Thymus (tissue), 11 donors: Measurements from ENCODE around the gene WAC. TPM values are rescaled to one million over a fixed set of nuclear protein-coding genes. Genes with fewer than 3 reads are reported as not detected.

Source experiments
- DNase-seq, 9 donors: peaks; one replicate each; pipeline ENCODE4 v3.0.0-alpha.2; 2013; ENCODE audit warnings: low spot score in 9 of 9, low read depth in 6 of 9, missing footprints in 1 of 9
- H3K27ac ChIP-seq, 2 donors: one replicate each; pipeline ENCODE4 v1.5.1; 2013; ENCODE audit warnings: control low read depth in 1 of 2, low read depth in 1 of 2, low read length in 1 of 2, mild to moderate bottlenecking in 1 of 2, moderate library complexity in 1 of 2
- H3K27me3 ChIP-seq, 2 donors: one replicate each; pipeline ENCODE4 v1.5.1; 2013; ENCODE audit warnings: low read length in 1 of 2; ENCODE audit not compliant: control insufficient read depth in 2 of 2, insufficient read depth in 1 of 2
- H3K36me3 ChIP-seq, 2 donors: one replicate each; pipeline ENCODE4 v1.5.1; 2013; ENCODE audit warnings: low read length in 1 of 2, mild to moderate bottlenecking in 1 of 2, moderate library complexity in 1 of 2; ENCODE audit not compliant: control insufficient read depth in 2 of 2, insufficient read depth in 2 of 2
- H3K4me1 ChIP-seq, 2 donors: one replicate each; pipeline ENCODE4 v1.5.1; 2013; ENCODE audit warnings: low read length in 2 of 2; ENCODE audit not compliant: control insufficient read depth in 2 of 2, insufficient read depth in 2 of 2
- H3K4me3 ChIP-seq, 2 donors: one replicate each; pipeline ENCODE4 v1.5.1; 2013; ENCODE audit warnings: low read length in 2 of 2, control low read depth in 1 of 2, mild to moderate bottlenecking in 1 of 2
- H3K9me3 ChIP-seq, 2 donors: one replicate each; pipeline ENCODE4 v1.5.1; 2013; ENCODE audit warnings: low read length in 1 of 2, mild to moderate bottlenecking in 1 of 2; ENCODE audit not compliant: control insufficient read depth in 2 of 2, insufficient read depth in 1 of 2
- WGBS: extraction: QIAGEN DNeasy Blood & Tissue Kit; methylation state at CpG from one replicate; pipeline ENCODE4 v1.1.7; 2013; 5-methylcytosine and 5-hydroxymethylcytosine counted together
- polyA plus RNA-seq: library from polyadenylated mRNA; stranded (reverse); fragments of 200-250 nt; gene quantifications from one replicate; pipeline ENCODE4 v1.2.3, GENCODE V29; 2013
- total RNA-seq: library from RNA; stranded (reverse); fragments of 120-200 nt; gene quantifications from one replicate; pipeline ENCODE4 v1.2.4, GENCODE V29; 2013
- donor health status: healthy.

Gene WAC
- total and polyA plus RNA-seq, 2 donors: 54.2 to 70.5 TPM

DNA sequence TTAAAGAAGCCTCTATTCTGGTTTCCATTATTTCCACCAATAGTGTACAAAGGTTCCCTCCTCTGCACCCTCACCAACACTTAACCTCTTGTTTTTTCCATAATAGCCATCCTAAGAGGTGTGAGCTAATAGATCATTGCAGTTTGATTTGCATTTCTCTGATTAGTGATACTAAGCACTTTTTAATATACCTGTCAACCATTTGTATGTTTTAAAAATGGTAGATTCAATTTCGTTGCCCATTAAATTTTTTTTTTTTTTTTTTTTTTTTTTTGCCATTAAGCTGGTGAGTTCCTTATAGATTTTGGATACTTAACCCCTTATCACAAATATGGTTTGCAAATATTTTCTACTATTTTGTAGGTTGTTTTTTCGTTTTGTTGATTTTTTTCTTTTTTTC lies 23.2 kb downstream of the WAC start:
- H3K27ac ChIP-seq: no peak overlapping the region
- peaks cover 33 to 57% of the 10 kb centered on the region in 2 donors for H3K36me3 ChIP-seq
- WGBS: 99% methylated on average over 2 of the region's 2 CpGs

GRCh38 chr10:28558186-28558585 lies 25.3 kb downstream of the WAC start:
- 88% methylated on average over 3 of the region's 3 CpGs for WGBS
- Histone ChIP-seq H3K36me3 (peaks cover 34 to 65% of the 10 kb centered on the region in 2 donors), H3K27ac (no peak overlapping the region), H3K9me3 (no peaks in the 10 kb centered on the region), H3K4me3 (no peak overlapping the region), H3K4me1 (no peaks in the 10 kb centered on the region), H3K27me3 (no peaks in the 10 kb centered on the region)
- no peak for DNase-seq

More for the DNA sequence above, 23.2 kb downstream of the WAC start:
- no peak for DNase-seq
- Histone ChIP-seq H3K4me1 (no peaks in the 10 kb centered on the region), H3K9me3 (no peaks in the 10 kb centered on the region), H3K4me3 (no peak overlapping the region), H3K27me3 (no peaks in the 10 kb centered on the region)

GRCh38 chr10:28558923-28559508 lies 26.1 kb downstream of the WAC start:
- DNase-seq: no peak
- no peaks in the 10 kb centered on the region for H3K4me1 ChIP-seq
- H3K27ac ChIP-seq: no peak overlapping the region
- H3K27me3 ChIP-seq: no peaks in the 10 kb centered on the region
- H3K4me3 ChIP-seq: no peak overlapping the region
- WGBS: 94% methylated on average over 8 of the region's 8 CpGs
- no peaks in the 10 kb centered on the region for H3K9me3 ChIP-seq
- peaks cover 31 to 63% of the 10 kb centered on the region in 2 donors for H3K36me3 ChIP-seq

GRCh38 chr10:28559618-28560017 lies 26.7 kb downstream of the WAC start:
- WGBS: 90% methylated on average over 4 of the region's 4 CpGs
- no peaks in the 10 kb centered on the region for H3K9me3 ChIP-seq
- no peak overlapping the region for H3K27ac ChIP-seq
- peaks cover 27 to 62% of the 10 kb centered on the region in 2 donors for H3K36me3 ChIP-seq
- no peak overlapping the region for H3K4me3 ChIP-seq
- H3K27me3 ChIP-seq: no peaks in the 10 kb centered on the region
- DNase-seq: no peak
- no peaks in the 10 kb centered on the region for H3K4me1 ChIP-seq

- Histone ChIP-seq H3K9me3 (no peaks in the 10 kb centered on the region), H3K36me3 (peaks cover 19 to 63% of the 10 kb centered on the region in 2 donors), H3K4me1 (no peaks in the 10 kb centered on the region), H3K27ac (no peak overlapping the region), H3K4me3 (no peak overlapping the region), H3K27me3 (no peaks in the 10 kb centered on the region)
- WGBS: 96% methylated on average over 3 of the region's 3 CpGs
- DNase-seq: no peak
Observed at GRCh38 chr10:28560617-28561016, 27.7 kb downstream of the WAC start.

- WGBS: 98% methylated on average over 10 of the region's 10 CpGs
- Histone ChIP-seq H3K4me3 (no peak overlapping the region), H3K27me3 (no peaks in the 10 kb centered on the region), H3K4me1 (no peaks in the 10 kb centered on the region), H3K36me3 (peaks cover 16 to 63% of the 10 kb centered on the region in 2 donors), H3K9me3 (no peaks in the 10 kb centered on the region), H3K27ac (no peak overlapping the region)
- no peak for DNase-seq
Observed at GRCh38 chr10:28561531-28561930, 28.6 kb downstream of the WAC start.

- H3K4me3 ChIP-seq: no peak overlapping the region
- no peaks in the 10 kb centered on the region for H3K9me3 ChIP-seq
- no peaks in the 10 kb centered on the region for H3K27me3 ChIP-seq
- H3K27ac ChIP-seq: no peak overlapping the region
- H3K4me1 ChIP-seq: no peaks in the 10 kb centered on the region
- no peak for DNase-seq
- peaks cover 13 to 59% of the 10 kb centered on the region in 2 donors for H3K36me3 ChIP-seq
- 61% methylated on average over 6 of the region's 6 CpGs for WGBS
Observed at GRCh38 chr10:28564905-28565304, 32.0 kb downstream of the WAC start.

GRCh38 chr10:28566458-28567015 lies 33.6 kb downstream of the WAC start:
- peaks cover 7 to 58% of the 10 kb centered on the region in 2 donors for H3K36me3 ChIP-seq
- no peak for DNase-seq
- no peaks in the 10 kb centered on the region for H3K27me3 ChIP-seq
- WGBS: 92% methylated on average over 1 of the region's 1 CpG
- H3K9me3 ChIP-seq: no peaks in the 10 kb centered on the region
- no peaks in the 10 kb centered on the region for H3K4me1 ChIP-seq
- H3K27ac ChIP-seq: no peak overlapping the region
- H3K4me3 ChIP-seq: no peak overlapping the region

DNA sequence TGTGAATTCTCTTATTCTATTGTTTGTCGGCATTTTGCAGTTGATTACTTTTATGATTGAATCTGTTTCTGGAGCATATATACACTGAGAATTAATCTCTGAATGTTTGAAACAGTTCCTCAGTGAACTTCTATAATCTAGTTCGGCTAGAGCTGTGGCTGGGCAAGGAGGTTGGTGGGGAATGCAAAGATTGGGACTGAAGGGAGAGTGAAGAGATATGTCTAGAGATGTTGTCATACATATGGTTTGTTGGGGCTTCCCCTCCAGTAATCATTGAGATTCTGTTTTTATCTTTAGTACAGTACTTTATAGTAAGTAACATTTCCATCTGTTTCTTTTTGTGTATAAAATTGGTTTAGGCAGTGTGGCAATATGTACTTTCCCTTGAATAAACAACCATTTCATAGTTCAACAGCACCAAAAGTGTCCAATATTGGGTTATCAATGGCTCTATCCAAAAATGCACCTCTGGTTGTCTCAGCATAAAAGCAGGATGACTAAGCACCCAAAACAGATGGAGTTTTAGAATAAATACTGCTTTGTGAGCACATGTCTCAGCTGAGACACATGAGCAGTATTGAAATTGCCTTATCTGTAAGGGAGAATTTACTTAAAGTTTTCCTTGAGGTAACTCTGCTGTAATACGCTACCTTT lies 36.7 kb downstream of the WAC start:
- Histone ChIP-seq H3K4me3 (no peak overlapping the region), H3K9me3 (no peaks in the 10 kb centered on the region), H3K4me1 (no peaks in the 10 kb centered on the region), H3K27ac (no peak overlapping the region), H3K27me3 (no peaks in the 10 kb centered on the region), H3K36me3 (peaks cover 6 to 50% of the 10 kb centered on the region in 2 donors)
- WGBS: 51% methylated on average over 3 of the region's 3 CpGs
- no peak for DNase-seq
